Measurements from ENCODE around the gene ZNF892. TPM values are rescaled to one million over a fixed set of nuclear protein-coding genes. Genes with fewer than 3 reads are reported as not detected.

The ZNF892 gene
- total RNA-seq, 4 donors from 2014 or later = 5.6 to 14.0 (median 7.7) TPM

Other genes with a start within 250 kb of the ZNF892 start
- 10 to 100 TPM; 21.3 to 39.8 (median 32.0) TPM for gene MAL, start 181.8 kb upstream of the ZNF892 start, total RNA-seq
- gene MRPS5, start 85.7 kb upstream of the ZNF892 start, total RNA-seq = 10 to 100 TPM; 33.0 to 46.3 (median 41.3) TPM
- 10 to 100 TPM; 16.1 to 24.6 (median 17.3) TPM for gene ZNF514, start 47.7 kb upstream of the ZNF892 start, total RNA-seq
- gene ZNF2, start 41.7 kb upstream of the ZNF892 start, total RNA-seq = 1 to 10 TPM; 3.1 to 7.9 (median 3.7) TPM
- gene PROM2, start 66.9 kb downstream of the ZNF892 start, total RNA-seq = 10 to 100 TPM in 2 of 4 donors, 1 to 10 TPM in 1, under 1 TPM in 1; 0.94 to 36.4 (median 6.8) TPM
- gene KCNIP3, start 89.8 kb downstream of the ZNF892 start, total RNA-seq = 10 to 100 TPM; 14.4 to 41.4 (median 20.0) TPM
- gene FAHD2A, start 195.2 kb downstream of the ZNF892 start, total RNA-seq = 10 to 100 TPM in 3 of 4 donors, 1 to 10 TPM in 1; 6.5 to 29.8 (median 19.5) TPM

Data from gastroesophageal sphincter (tissue), 4 donors.